GM19035 (cell line): ENCODE results near the gene CCNK.

Experiments
- ATAC-seq: cut with Tn5 transposase; IDR thresholded peaks from one replicate; pipeline ENCODE4 v1.9.1; 2021; ENCODE audit not compliant: unreplicated experiment

Gene CCNK

GRCh38 chr14:99532310-99532709 lies 51.1 kb downstream of the CCNK start:
- no peak for ATAC-seq

- ATAC-seq: no peak
Observed at GRCh38 chr14:99534333-99534732, 53.1 kb downstream of the CCNK start.

GRCh38 chr14:99534863-99535262 lies 53.7 kb downstream of the CCNK start:
- no peak for ATAC-seq

- ATAC-seq: no peak
Observed at GRCh38 chr14:99535448-99535847, 54.2 kb downstream of the CCNK start.

- ATAC-seq: no peak
Observed at GRCh38 chr14:99535908-99536778, 54.9 kb downstream of the CCNK start.

- ATAC-seq: no peak
Observed at GRCh38 chr14:99537399-99537798, 56.2 kb downstream of the CCNK start.

GRCh38 chr14:99538275-99538674 lies 57.1 kb downstream of the CCNK start:
- no peak for ATAC-seq

GRCh38 chr14:99538733-99539132 lies 57.5 kb downstream of the CCNK start:
- no peak for ATAC-seq

GRCh38 chr14:99539491-99539890 lies 58.3 kb downstream of the CCNK start:
- no peak for ATAC-seq

- no peak for ATAC-seq
Observed at GRCh38 chr14:99540196-99541032, 59.2 kb downstream of the CCNK start.

- ATAC-seq: no peak
Observed at GRCh38 chr14:99541211-99541610, 60.0 kb downstream of the CCNK start.

- no peak for ATAC-seq
Observed at GRCh38 chr14:99541677-99542470, 60.7 kb downstream of the CCNK start.

GRCh38 chr14:99542566-99542965 lies 61.4 kb downstream of the CCNK start:
- ATAC-seq: no peak

GRCh38 chr14:99543370-99543769 lies 62.2 kb downstream of the CCNK start:
- no peak for ATAC-seq

GRCh38 chr14:99543985-99544384 lies 62.8 kb downstream of the CCNK start:
- no peak for ATAC-seq

GRCh38 chr14:99544991-99545390 lies 63.8 kb downstream of the CCNK start:
- ATAC-seq: no peak

GRCh38 chr14:99545586-99545985 lies 64.4 kb downstream of the CCNK start:
- ATAC-seq: no peak

- ATAC-seq: no peak
Observed at GRCh38 chr14:99546234-99546879, 65.1 kb downstream of the CCNK start.

GRCh38 chr14:99548255-99548654 lies 67.0 kb downstream of the CCNK start:
- no peak for ATAC-seq

GRCh38 chr14:99548871-99549515 lies 67.8 kb downstream of the CCNK start:
- no peak for ATAC-seq
